SU-DHL-6 (cell line): Measurements from ENCODE around the gene SORCS2.

Experiments
- EZH2phosphoT487 ChIP-seq: fragments of 200-600 bp; sonication (generic), shearing (Covaris generic); conservative IDR thresholded peaks from 2 replicates; pipeline ENCODE4 v1.6.1; 2018; ENCODE audit warnings: mild to moderate bottlenecking, antibody characterized with exemption, low read length, moderate library complexity, mixed read lengths
- TF ChIP-seq, protein P1 (sequence below): fragments of 200-600 bp; sonication (generic); IDR thresholded peaks from one replicate; pipeline ENCODE4 v1.5.1; 2017; ENCODE audit warnings: antibody characterized with exemption, mild to moderate bottlenecking, low read length, moderate library complexity; ENCODE audit not compliant: insufficient read depth, poor library complexity, severe bottlenecking

DNA sequence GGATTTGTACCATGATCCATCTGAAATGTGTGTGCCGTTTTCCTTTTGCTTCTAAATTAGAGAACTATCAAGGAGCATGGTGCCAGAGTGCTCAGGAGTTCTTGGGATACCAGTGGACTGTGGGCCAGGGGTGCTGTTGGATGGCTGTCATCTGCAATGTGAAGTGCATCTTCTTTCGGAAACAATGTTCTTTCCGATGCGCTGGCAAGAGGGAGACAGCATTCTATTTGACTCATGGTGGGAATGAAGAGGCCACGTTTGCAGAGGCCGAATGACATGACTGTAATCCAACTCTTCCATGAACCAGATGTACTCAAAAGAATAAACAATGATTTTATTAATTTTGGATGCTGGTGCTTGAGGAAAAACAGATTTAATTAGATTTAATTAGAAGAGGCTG lies 45.5 kb downstream of the SORCS2 start:
- TF ChIP-seq, protein P1, sequence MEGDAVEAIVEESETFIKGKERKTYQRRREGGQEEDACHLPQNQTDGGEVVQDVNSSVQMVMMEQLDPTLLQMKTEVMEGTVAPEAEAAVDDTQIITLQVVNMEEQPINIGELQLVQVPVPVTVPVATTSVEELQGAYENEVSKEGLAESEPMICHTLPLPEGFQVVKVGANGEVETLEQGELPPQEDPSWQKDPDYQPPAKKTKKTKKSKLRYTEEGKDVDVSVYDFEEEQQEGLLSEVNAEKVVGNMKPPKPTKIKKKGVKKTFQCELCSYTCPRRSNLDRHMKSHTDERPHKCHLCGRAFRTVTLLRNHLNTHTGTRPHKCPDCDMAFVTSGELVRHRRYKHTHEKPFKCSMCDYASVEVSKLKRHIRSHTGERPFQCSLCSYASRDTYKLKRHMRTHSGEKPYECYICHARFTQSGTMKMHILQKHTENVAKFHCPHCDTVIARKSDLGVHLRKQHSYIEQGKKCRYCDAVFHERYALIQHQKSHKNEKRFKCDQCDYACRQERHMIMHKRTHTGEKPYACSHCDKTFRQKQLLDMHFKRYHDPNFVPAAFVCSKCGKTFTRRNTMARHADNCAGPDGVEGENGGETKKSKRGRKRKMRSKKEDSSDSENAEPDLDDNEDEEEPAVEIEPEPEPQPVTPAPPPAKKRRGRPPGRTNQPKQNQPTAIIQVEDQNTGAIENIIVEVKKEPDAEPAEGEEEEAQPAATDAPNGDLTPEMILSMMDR = no peak
- TF ChIP-seq EZH2phosphoT487 = no peak
